Dermis blood vessel endothelial cell (primary cell): ENCODE measurements around the gene SLC17A1. TPM values are rescaled to one million over a fixed set of nuclear protein-coding genes. Genes with fewer than 3 reads are reported as not detected.

Experiments
- DNase-seq: peaks from one replicate; pipeline ENCODE4 v3.0.0; 2010
- total RNA-seq: library from RNA; depleted of rRNA; stranded (reverse); fragments of >200 nt; gene quantifications from 2 replicates; pipeline ENCODE4 v1.2.3, GENCODE V29; 2014

Gene SLC17A1
- total RNA-seq, 1 donor from 2014 or later = not detected

DNA sequence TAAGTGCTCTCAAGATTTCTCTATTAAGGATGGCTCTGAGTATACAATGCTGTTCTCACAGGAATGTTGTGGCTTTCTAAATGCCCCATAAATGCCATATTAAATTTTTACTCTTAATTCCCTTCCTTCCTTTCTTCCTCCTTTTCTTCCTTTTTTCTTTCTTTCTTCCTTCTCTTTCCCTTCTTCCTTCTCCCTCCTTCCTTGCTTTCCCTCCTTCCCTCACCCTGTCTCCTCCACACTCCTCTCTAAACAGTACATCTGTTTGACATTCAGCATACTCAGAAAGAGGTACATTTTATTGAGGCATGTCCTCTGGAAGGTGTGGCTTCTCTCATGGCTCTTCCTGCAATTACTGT, 433 bp upstream of the SLC17A1 start:
- DNase-seq = no peak

DNA sequence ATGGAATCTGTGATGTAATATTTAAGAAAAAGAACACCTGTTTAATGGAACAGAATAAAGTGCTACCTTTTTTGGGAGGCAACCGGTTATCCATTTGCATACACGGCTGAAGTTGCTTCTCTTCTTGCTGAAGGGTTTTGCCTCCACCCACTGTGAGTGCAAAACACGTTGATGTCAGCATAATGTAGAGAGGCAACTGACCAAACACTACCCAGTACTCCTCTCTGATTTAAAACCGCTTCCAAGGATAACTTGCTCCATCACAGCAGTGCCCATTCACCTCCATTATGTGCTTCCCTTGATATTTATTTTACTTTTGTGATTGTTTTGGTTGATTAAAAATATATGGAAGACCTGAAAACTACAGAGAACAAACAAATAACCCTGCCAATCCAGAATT, 1.4 kb downstream of the SLC17A1 start:
- DNase-seq = no peak

DNA sequence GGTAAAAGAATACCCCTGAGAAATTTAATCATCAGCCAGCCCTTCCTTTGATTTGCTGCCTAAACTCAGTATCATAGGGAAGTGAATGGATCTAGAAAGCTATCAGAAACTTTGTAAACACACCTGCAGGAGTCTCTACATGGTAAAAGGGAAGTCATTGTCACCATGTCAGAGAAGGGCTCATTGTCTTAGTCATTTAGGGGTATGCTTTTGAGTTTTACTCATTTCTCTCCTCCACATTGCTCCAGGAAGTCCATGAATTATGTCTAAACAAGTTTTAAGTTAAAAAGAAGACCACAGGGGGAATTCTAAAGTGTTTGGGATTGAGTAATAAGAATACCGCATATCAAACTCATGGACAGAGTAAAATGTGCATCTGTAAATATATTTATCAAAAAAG, 2.5 kb downstream of the SLC17A1 start:
- no peak for DNase-seq

DNA sequence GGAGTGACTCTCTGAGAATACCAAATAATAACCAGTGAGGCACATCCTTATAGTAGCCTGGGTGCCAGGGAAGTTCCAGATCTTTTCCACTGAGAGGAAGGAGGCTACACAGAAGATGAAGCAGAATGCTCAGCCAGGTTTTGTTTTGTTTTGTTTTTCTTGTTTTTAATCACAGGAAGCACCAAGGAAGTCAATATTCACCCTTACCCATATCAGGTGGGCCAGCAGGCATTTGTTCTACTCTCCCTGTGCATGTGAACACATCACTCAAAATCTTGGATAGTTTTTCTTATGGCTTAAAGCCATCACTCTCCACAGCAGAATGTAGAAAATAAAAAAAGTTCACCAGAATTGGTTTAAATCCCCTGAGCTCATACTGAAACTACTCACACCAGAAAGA, 10.5 kb downstream of the SLC17A1 start:
- DNase-seq = no peak

- DNase-seq = no peak
Measured at GRCh38 chr6:25816252-25816651, 15.6 kb downstream of the SLC17A1 start.

GRCh38 chr6:25815194-25815593, 16.7 kb downstream of the SLC17A1 start:
- DNase-seq = no peak

DNA sequence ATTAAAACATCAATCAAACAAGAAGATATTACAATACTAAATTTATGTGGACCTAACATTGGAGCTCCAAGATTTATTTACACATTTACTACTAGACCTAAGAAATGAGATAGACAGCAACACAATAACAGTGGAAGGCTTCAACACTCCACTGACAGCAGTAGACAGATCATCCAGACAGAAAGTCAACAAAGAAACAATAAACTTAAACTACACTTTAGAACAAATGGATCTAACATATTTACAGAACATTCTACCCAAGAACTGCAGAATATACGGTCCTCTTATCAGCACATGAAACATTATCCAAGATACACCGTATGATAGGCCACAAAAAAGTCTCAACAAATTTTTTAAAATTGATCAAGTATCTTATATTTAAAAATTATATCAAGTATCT, 27.0 kb downstream of the SLC17A1 start:
- no peak for DNase-seq

- no peak for DNase-seq
Measured at GRCh38 chr6:25801436-25801835, 30.4 kb downstream of the SLC17A1 start.

DNA sequence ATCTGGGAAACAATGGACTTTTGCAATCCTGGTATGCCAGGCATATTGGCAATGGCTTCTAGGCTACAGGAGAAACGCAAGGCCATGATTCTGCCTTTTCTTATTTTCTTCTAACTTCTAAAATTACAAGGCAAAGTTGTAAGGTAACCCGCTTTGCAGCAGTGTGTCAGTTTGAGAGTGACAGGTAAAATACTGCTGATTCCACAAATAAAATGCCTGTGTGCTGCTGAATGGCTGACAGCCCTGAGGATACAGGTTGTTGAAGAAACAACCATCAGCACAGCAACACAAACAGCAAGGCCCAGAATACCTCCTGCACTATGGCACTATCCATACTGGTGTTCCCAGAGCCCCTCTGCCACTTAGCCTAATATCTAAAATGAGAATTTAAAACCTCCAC, 37.1 kb downstream of the SLC17A1 start:
- no peak for DNase-seq

DNA sequence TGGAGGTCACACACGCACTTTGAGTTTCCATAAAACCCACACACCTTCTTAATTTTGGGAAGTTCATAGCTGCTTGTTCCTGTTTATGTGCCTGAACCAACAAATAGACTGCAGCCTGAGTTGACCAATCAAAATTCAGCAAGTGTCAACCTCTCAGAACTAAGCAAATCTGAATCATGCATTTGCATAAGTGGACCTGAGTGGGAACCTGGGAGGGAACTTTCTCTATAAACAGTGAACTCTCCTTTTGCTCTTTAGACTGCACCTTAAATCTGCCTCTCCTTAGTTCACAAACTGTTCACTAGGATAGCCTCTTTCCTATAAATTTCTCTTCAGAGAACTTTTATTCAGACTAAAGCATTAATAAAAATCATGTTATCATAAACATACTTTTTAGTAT, 37.9 kb downstream of the SLC17A1 start:
- DNase-seq = no peak

DNA sequence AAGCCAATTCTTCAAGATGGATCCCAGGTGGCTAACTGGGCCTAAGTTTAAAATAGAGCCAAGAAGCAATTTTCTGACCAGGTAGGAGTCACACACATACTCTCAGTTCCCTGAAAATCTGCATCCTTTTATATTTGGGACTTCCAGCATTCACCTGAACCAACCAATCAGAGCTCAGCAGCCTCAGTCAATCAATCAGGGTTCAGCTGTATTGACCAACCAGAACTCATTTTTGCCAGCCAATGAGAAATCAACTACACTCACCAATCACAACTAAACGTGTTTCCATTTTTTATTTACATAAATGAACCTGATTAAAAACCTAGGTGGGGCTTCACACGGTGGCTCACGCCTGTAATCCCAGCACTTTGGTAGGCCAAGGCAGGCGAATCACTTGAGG, 39.8 kb downstream of the SLC17A1 start:
- DNase-seq = no peak

- no peak for DNase-seq
Measured at GRCh38 chr6:25789475-25789874, 42.4 kb downstream of the SLC17A1 start.

DNA sequence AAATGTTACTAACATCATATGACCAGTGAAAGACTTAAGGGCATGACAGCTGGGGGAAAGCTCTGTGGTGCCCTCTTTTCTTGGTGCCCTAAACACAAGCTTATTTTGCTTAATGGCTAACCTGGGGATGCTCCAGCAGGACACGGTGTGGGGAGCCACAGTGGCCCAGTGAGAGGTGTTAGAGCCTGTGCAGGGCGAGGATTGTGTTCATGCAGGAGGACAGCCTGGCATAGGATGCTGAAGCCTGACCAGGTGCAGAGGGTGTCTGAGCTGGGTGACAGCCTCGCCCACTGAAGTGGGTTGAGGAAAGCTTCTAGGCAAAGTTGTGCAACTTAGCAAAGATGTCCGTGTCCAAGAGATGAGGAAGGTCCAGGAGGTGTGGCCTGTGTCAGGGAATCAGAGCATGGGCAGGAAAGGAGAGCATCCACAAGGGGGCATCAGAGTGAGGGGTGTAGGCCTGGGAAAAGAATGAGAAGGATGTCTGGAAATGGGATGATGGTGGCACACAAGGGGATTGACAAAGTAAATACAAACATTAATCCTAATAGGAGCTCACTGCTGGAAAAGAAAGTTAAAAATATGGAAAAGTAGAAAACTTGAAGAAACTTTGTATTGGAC, 43.4 kb downstream of the SLC17A1 start:
- peak; percentile 80 for DNase-seq

DNA sequence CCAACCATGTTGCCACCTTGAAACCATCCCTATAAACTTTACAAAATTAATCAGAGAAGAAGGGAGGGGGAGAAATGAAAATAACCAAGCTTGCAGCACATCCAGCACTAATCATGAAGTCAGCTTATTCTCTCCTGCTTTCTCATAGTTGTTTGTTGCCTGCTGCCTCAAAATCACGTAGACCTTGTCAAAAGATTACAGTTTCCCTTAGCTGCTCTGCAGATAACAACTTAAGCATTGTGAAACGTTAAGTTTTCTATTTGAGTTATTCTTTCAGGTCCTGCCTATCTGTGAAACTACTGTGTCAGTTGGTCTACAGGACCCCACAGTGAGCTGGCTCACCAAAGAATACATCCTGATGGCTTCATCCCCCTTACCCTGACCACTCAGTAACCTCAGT, 44.4 kb downstream of the SLC17A1 start:
- no peak for DNase-seq

DNA sequence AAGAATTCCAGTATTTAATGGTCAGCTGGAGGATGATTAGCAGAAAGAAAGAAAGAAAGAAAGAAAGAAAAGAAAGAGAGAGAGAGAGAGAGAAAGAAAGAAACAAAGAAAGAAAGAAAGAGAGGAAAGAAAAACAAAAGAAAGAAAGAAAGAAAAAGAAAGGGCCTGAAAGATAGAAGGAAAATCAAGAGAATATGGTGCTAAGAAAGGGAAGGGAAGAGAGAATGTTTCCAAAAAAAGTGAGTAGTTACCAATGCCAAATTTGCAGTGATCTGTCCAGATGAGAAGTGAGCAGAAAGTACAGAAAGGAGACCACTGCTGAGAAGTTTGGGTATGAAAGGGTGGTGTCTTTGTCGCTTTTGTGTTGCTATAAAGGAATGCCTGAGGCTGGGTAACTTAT, 50.7 kb downstream of the SLC17A1 start:
- no peak for DNase-seq

- DNase-seq = no peak
Measured at GRCh38 chr6:25777856-25778649, 53.8 kb downstream of the SLC17A1 start.

GRCh38 chr6:25777031-25777430, 54.8 kb downstream of the SLC17A1 start:
- no peak for DNase-seq

- DNase-seq = no peak
Measured at GRCh38 chr6:25774120-25774715, 57.6 kb downstream of the SLC17A1 start.

GRCh38 chr6:25769983-25770382, 61.9 kb downstream of the SLC17A1 start:
- DNase-seq = no peak

DNA sequence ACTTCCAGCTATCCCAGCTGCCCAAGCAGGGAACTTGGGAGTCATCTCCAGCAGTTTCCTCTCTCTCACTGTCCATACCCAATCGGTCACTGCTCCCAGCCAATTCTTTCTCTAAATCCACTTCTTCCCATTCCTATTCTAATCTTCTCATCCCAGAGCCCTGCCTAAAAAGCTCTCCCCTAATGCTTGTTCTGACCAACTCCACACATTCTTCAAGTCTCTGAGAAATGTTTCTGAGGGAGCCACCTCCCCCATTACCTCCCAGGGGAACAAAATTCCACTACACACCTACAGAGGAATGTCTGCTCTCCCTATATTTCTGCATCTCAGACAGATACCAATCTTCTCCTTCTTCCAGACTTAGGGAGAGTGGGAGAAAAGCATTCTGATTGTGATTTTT, 63.3 kb downstream of the SLC17A1 start:
- DNase-seq = no peak

- DNase-seq = no peak
Measured at GRCh38 chr6:25764611-25765010, 67.2 kb downstream of the SLC17A1 start.

DNA sequence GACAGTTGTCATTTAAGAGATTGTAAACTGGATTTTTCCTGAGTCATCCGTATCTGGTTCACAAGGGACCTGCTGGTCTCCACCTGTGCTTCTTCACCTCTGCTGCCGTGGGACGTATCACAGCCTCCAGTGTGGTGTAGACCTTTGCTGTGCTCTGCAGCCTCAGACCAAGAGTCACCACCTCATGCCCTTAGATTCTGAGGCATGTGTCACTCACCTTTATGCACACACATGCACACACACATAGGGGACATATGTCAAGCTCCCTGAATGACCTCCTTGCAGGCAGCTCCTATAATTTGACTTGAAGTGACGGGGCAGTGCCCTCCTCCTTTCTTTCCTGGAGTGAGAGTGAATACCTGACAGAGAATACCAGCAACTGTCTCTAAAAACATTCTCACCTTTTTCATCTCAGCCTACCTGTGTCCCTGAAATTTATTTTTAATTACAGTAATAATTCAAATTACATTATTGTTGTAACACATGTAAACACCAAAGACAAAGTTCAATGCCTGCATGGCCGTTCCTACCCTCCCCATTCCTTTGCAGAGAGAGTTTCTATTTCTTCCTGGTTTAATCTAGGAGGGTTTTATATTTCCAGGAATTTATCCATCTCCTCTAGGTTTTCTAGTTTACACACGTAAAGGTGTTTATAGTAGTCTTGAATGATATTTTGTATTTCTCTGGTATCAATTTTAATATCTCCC, 73.8 kb downstream of the SLC17A1 start:
- no peak for DNase-seq
